ENCODE measurements around the gene LENG9. TPM values are rescaled to one million over a fixed set of nuclear protein-coding genes. Genes with fewer than 3 reads are reported as not detected.

Gene LENG9
- total RNA-seq, 1 experiment from 2014 or later: 5.0 TPM

- H3K9me2 ChIP-seq (replicated peaks; ENCODE audit: insufficient read depth, low read length): no peaks in the 10 kb centered on the region
- H3K4me2 ChIP-seq (ENCODE audit: low read depth, low read length, poor library complexity, severe bottlenecking): no peak overlapping the region
- no peak overlapping the region for H2AFZ ChIP-seq (ENCODE audit: low read length)
- no peak overlapping the region for H3K9ac ChIP-seq (ENCODE audit: low read length)
- H3K79me2 ChIP-seq (ENCODE audit: low read length): no peaks in the 10 kb centered on the region
- H3K27me3 ChIP-seq (ENCODE audit: low read length): no peaks in the 10 kb centered on the region
- H3K9me3 ChIP-seq (ENCODE audit: low read length): no peaks in the 10 kb centered on the region
- H3K4me1 ChIP-seq (ENCODE audit: low read length): no peaks in the 10 kb centered on the region
- H3K27ac ChIP-seq (ENCODE audit: low read length): no peak overlapping the region
- H3K4me3 ChIP-seq (ENCODE audit: low read length): no peak overlapping the region
- no peaks in the 10 kb centered on the region for H3K36me3 ChIP-seq (ENCODE audit: insufficient read depth, low read length)
- DNase-seq: no peak
- H4K20me1 ChIP-seq (ENCODE audit: insufficient read depth, low read depth, low read length): no peaks in the 10 kb centered on the region
These were observed 42.4 kb downstream of the LENG9 start for GRCh38 chr19:54421169-54421516.

DNA sequence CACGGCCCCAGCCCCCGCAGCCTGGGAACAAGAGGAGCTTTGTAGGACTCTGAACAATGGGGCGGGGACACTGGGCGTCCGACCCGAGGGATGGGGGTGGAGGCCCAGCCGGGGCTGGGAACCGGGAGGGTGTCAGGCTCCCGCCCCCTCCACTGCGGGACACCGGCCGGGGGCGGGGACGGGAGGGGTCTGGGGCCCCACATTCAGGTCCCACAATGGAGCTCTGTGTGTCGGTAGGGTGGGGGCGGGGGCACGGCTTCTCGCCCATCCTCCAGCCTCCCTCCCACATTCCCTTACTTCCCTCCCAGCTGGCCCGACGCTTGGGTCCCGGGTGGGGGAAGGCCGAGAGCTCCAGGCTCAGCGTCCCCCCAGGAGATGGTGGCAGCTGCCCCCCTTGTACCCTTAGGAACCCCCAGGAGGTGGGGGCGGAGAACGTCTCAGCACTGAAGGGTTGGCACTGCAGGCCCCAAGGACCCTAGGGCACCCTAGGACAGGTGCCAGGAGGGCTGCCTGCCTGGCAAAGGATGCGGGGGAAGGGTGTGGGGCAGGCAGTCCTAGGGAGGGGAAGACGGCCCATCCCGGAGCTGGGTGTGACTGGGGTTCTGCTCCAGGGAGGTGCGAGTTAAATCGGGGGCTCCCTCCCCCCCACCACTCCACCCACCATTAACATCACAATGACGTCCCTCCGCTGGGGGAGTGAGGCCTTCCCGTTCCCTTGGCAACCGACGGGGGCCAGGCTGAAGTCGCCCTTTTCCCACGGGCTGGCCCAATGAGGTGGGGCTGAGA, 43.0 kb downstream of the LENG9 start:
- H4K20me1 ChIP-seq (ENCODE audit: insufficient read depth, low read depth, low read length): no peaks in the 10 kb centered on the region
- no peak overlapping the region for H2AFZ ChIP-seq (ENCODE audit: low read length)
- H3K9me3 ChIP-seq (ENCODE audit: low read length): no peaks in the 10 kb centered on the region
- H3K9me2 ChIP-seq (replicated peaks; ENCODE audit: insufficient read depth, low read length): no peaks in the 10 kb centered on the region
- H3K4me1 ChIP-seq (ENCODE audit: low read length): no peaks in the 10 kb centered on the region
- no peak overlapping the region for H3K4me2 ChIP-seq (ENCODE audit: low read depth, low read length, poor library complexity, severe bottlenecking)
- no peaks in the 10 kb centered on the region for H3K27me3 ChIP-seq (ENCODE audit: low read length)
- H3K27ac ChIP-seq (ENCODE audit: low read length): no peak overlapping the region
- H3K9ac ChIP-seq (ENCODE audit: low read length): no peak overlapping the region
- H3K79me2 ChIP-seq (ENCODE audit: low read length): no peaks in the 10 kb centered on the region
- H3K36me3 ChIP-seq (ENCODE audit: insufficient read depth, low read length): no peaks in the 10 kb centered on the region
- DNase-seq: no peak
- H3K4me3 ChIP-seq (ENCODE audit: low read length): no peak overlapping the region

- Histone ChIP-seq H4K20me1 (ENCODE audit: insufficient read depth, low read depth, low read length) (no peaks in the 10 kb centered on the region), H3K4me2 (ENCODE audit: low read depth, low read length, poor library complexity, severe bottlenecking) (no peak overlapping the region), H3K4me3 (ENCODE audit: low read length) (no peak overlapping the region), H3K36me3 (ENCODE audit: insufficient read depth, low read length) (no peaks in the 10 kb centered on the region), H3K27me3 (ENCODE audit: low read length) (no peaks in the 10 kb centered on the region), H3K27ac (ENCODE audit: low read length) (no peak overlapping the region), H3K9me3 (ENCODE audit: low read length) (no peaks in the 10 kb centered on the region), H3K9ac (ENCODE audit: low read length) (no peak overlapping the region), H3K4me1 (ENCODE audit: low read length) (no peaks in the 10 kb centered on the region), H2AFZ (ENCODE audit: low read length) (no peak overlapping the region), H3K9me2 (replicated peaks; ENCODE audit: insufficient read depth, low read length) (no peaks in the 10 kb centered on the region), H3K79me2 (ENCODE audit: low read length) (no peaks in the 10 kb centered on the region)
- DNase-seq: no peak
These were observed 43.6 kb downstream of the LENG9 start for GRCh38 chr19:54420068-54420382.

- Histone ChIP-seq H4K20me1 (ENCODE audit: insufficient read depth, low read depth, low read length) (no peaks in the 10 kb centered on the region), H3K9ac (ENCODE audit: low read length) (no peak overlapping the region), H3K9me3 (ENCODE audit: low read length) (no peaks in the 10 kb centered on the region), H3K4me1 (ENCODE audit: low read length) (no peaks in the 10 kb centered on the region), H3K79me2 (ENCODE audit: low read length) (no peaks in the 10 kb centered on the region), H3K4me3 (ENCODE audit: low read length) (no peak overlapping the region), H2AFZ (ENCODE audit: low read length) (no peak overlapping the region), H3K9me2 (replicated peaks; ENCODE audit: insufficient read depth, low read length) (no peaks in the 10 kb centered on the region), H3K4me2 (ENCODE audit: low read depth, low read length, poor library complexity, severe bottlenecking) (no peak overlapping the region), H3K27ac (ENCODE audit: low read length) (no peak overlapping the region), H3K36me3 (ENCODE audit: insufficient read depth, low read length) (no peaks in the 10 kb centered on the region), H3K27me3 (ENCODE audit: low read length) (no peaks in the 10 kb centered on the region)
- DNase-seq: peak; percentile 14
These were observed 44.4 kb downstream of the LENG9 start for GRCh38 chr19:54418930-54419800.

DNA sequence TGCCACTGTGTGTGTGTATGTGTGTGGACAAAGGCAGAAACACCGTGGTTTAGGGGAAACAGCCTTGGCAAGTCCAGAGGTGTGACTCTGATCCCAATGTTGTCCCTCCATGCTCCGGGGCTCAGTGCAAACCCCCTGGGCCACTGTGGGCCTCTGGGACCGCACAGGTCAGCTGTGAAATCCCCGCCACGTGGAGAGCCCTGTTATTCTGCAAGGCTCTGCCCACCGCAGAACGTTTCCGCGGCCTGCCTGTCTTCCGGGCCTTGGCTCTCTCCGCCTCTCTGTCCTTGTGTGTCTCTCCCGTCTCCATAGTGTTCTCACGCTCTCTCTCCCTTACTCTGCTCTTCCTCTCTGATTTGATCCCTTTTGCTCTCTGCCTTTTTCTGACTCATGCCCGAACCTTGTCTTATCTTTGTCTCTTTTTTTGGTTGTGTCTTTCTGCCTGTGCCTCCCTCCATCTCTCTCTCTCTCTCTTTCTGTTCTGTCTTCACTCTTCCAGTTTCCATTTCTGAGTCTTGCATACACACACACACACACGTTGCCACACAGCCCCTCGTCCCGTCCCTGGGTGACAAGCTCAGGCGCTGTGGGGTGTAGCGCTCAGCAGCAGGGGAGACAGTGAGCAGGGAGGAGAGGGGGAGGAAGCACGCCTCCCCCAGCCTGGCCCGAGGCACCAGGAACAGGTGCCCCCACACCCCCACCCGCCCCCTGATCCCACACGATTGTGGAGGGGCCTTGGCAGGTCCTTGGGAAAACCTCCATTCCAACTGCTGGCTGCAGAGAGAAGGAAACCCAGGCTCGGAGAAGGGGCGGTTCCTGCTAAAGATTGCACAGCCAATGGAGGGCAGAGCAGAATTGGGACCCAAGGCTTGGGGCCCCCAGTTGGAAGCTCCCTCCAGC, 45.3 kb downstream of the LENG9 start:
- Histone ChIP-seq H3K4me2 (ENCODE audit: low read depth, low read length, poor library complexity, severe bottlenecking) (no peak overlapping the region), H3K4me1 (ENCODE audit: low read length) (no peaks in the 10 kb centered on the region), H3K27ac (ENCODE audit: low read length) (no peak overlapping the region), H3K27me3 (ENCODE audit: low read length) (no peaks in the 10 kb centered on the region), H2AFZ (ENCODE audit: low read length) (no peak overlapping the region), H3K9me2 (replicated peaks; ENCODE audit: insufficient read depth, low read length) (no peaks in the 10 kb centered on the region), H3K4me3 (ENCODE audit: low read length) (no peak overlapping the region), H3K9me3 (ENCODE audit: low read length) (no peaks in the 10 kb centered on the region), H3K9ac (ENCODE audit: low read length) (no peak overlapping the region), H3K36me3 (ENCODE audit: insufficient read depth, low read length) (no peaks in the 10 kb centered on the region), H3K79me2 (ENCODE audit: low read length) (no peaks in the 10 kb centered on the region), H4K20me1 (ENCODE audit: insufficient read depth, low read depth, low read length) (no peaks in the 10 kb centered on the region)
- DNase-seq: no peak

DNA sequence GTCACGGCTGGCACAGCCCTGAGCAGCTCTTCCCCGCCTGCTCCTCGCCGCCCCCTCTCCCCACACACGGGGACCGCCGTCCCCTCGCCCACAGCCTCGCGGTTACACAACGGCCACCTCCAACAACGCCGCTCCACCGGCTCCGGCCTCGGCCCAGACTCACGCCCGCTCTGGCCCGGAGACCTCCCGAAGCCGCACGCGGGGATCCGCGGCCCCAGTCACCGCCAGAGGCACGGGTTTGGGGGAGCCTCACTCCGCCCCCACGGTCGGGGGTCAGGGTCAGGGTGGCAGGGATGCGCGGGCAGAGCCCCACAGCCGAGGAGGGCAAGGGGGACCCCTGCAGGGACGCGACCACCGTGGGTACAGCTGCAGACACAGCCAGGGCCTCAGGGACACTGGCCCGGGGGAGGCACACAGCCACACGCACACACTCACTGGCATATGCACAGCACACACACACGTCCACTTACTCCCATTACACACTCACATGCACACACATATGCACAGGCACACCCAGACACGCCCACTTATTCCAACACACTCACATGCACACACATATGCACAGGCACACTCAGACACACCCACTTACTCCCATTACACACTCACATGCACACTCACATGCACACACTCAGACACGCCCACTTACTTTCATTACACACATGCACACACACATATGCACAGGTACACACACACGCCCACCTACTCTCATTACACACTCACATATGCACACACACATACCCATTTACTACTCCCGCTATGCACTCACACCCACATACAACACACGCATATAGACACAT, 46.7 kb downstream of the LENG9 start:
- DNase-seq: no peak
- Histone ChIP-seq H3K9me2 (replicated peaks; ENCODE audit: insufficient read depth, low read length) (no peaks in the 10 kb centered on the region), H3K27me3 (ENCODE audit: low read length) (no peaks in the 10 kb centered on the region), H3K9ac (ENCODE audit: low read length) (no peak overlapping the region), H3K36me3 (ENCODE audit: insufficient read depth, low read length) (no peaks in the 10 kb centered on the region), H2AFZ (ENCODE audit: low read length) (no peak overlapping the region), H3K4me1 (ENCODE audit: low read length) (no peaks in the 10 kb centered on the region), H4K20me1 (ENCODE audit: insufficient read depth, low read depth, low read length) (no peaks in the 10 kb centered on the region), H3K4me3 (ENCODE audit: low read length) (no peak overlapping the region), H3K9me3 (ENCODE audit: low read length) (no peaks in the 10 kb centered on the region), H3K79me2 (ENCODE audit: low read length) (no peaks in the 10 kb centered on the region), H3K4me2 (ENCODE audit: low read depth, low read length, poor library complexity, severe bottlenecking) (no peak overlapping the region), H3K27ac (ENCODE audit: low read length) (no peak overlapping the region)

DNA sequence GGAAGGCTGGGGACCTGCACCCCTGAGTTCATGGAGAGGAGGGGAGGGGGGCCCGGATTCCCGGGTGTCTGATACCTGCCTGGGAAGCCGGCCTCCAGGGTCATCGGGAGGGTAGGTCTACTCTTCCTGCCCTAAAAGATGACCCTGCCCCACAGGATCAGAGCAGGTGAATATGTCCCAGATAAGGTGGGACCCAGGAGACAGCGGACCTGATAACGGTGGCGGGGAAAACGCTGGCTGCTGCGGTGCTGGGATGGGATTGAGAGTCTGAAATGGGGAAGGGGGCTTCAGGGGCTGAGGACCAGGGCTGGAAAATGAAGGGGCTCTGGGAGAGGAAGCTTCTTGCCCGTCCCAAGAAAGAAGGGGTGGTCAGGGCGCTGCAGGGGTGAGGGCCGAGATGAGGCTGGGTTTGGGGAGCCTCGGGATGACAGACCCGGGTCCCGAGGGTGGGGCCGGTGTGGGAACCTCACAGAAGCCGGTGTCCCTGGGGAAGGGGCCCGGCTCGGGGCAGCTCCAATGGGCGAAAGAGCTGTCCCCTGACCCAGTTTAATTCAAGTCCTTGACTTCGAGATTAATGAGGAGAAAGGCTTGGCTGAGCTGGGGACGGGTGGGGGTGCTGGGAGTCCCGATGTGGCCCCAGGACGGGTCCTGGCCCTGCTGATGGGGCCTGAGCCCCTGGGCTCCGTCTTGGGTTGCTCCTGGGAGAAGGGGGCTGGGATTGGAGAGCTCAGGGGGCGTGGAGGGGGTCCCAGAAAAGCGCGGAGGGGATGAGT, 47.5 kb downstream of the LENG9 start:
- Histone ChIP-seq H3K9me2 (replicated peaks; ENCODE audit: insufficient read depth, low read length) (no peaks in the 10 kb centered on the region), H3K9me3 (ENCODE audit: low read length) (no peaks in the 10 kb centered on the region), H4K20me1 (ENCODE audit: insufficient read depth, low read depth, low read length) (no peaks in the 10 kb centered on the region), H3K27me3 (ENCODE audit: low read length) (no peaks in the 10 kb centered on the region), H3K4me2 (ENCODE audit: low read depth, low read length, poor library complexity, severe bottlenecking) (no peak overlapping the region), H3K4me1 (ENCODE audit: low read length) (no peaks in the 10 kb centered on the region), H3K79me2 (ENCODE audit: low read length) (no peaks in the 10 kb centered on the region), H3K27ac (ENCODE audit: low read length) (no peak overlapping the region), H3K4me3 (ENCODE audit: low read length) (no peak overlapping the region), H2AFZ (ENCODE audit: low read length) (no peak overlapping the region), H3K9ac (ENCODE audit: low read length) (no peak overlapping the region), H3K36me3 (ENCODE audit: insufficient read depth, low read length) (no peaks in the 10 kb centered on the region)
- no peak for DNase-seq
